GM12864 (cell line): ENCODE results near the gene RRP1.

Experiments
- DNase-seq: peaks from one replicate; pipeline ENCODE4 v3.0.0-alpha.2; 2011; ENCODE audit warnings: low read depth
- H3K4me3 ChIP-seq: 2 replicates; pipeline ENCODE4 v1.5.1; 2011; ENCODE audit warnings: mild to moderate bottlenecking, low read depth, low read length, control low read depth
- CTCF ChIP-seq: IDR thresholded peaks from 2 replicates; pipeline ENCODE4 v1.5.1; 2011; ENCODE audit warnings: low read depth, mild to moderate bottlenecking, moderate library complexity, low read length, control low read depth, inconsistent platforms; ENCODE audit errors: missing control alignments

The RRP1 gene

GRCh38 chr21:43745772-43746517 is 43.4 kb upstream of the RRP1 start:
- H3K4me3 ChIP-seq = no peak overlapping the region
- TF ChIP-seq CTCF = no peak
- DNase-seq = no peak

GRCh38 chr21:43748622-43749021 is 40.8 kb upstream of the RRP1 start:
- DNase-seq = no peak
- no peak for TF ChIP-seq CTCF
- no peak overlapping the region for H3K4me3 ChIP-seq

GRCh38 chr21:43749651-43750262 is 39.6 kb upstream of the RRP1 start:
- no peak overlapping the region for H3K4me3 ChIP-seq
- no peak for TF ChIP-seq CTCF
- DNase-seq = no peak

- no peak for DNase-seq
- H3K4me3 ChIP-seq = no peak overlapping the region
- no peak for TF ChIP-seq CTCF
Measured at GRCh38 chr21:43750339-43751033, 38.9 kb upstream of the RRP1 start.

- no peak overlapping the region for H3K4me3 ChIP-seq
- no peak for DNase-seq
- no peak for TF ChIP-seq CTCF
Measured at GRCh38 chr21:43751955-43752591, 37.3 kb upstream of the RRP1 start.

DNA sequence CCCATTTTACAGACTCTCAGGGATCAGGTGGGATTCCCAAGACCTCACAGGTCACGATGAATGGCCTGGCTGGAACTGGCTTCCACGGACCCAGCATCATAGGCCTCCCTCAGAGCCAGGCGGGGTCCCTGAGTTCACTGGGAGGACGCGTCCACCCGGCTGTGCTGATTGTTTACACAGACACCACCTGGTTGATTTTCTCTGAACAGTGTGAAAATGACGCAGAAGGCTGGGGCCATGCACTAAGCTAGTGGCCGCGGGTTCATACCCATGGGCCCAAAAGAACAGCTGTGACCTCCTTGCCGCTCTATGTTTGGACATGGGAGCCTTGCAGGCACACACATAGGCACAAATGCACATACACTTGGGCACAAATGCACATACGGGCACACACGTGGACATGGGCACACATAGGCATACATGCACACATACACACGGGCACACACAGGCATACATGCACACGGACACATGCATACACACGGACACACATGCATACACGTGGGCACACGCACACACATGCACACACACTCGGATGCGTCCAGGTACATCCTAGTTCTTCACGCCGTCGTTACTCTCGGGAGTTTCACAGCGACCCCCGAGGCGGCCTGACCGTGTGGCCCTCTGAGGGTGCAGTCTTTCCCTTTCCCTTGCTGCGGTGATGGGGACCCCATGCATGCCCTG is 36.5 kb upstream of the RRP1 start:
- H3K4me3 ChIP-seq = no peak overlapping the region
- no peak for TF ChIP-seq CTCF
- DNase-seq = no peak
